HEK293 (cell line): Measurements from ENCODE around the gene SLC30A1.

ENCODE experiments used
- GLIS1 ChIP-seq: fragments of 450-650 bp; formaldehyde crosslinking; IDR thresholded peaks from 2 replicates; pipeline ENCODE4 v1.5.1; 2016; ENCODE audit warnings: missing biosample characterization, missing genetic modification characterization
- MEIS1 ChIP-seq: sonication (generic); formaldehyde crosslinking; IDR thresholded peaks from 2 replicates; pipeline ENCODE4 v1.8.1; 2022; ENCODE audit warnings: missing genetic modification reagents, mild to moderate bottlenecking, borderline replicate concordance
- MYNN ChIP-seq: fragments of 450-650 bp; formaldehyde crosslinking; IDR thresholded peaks from 2 replicates; pipeline ENCODE4 v1.5.1; 2016; ENCODE audit warnings: missing biosample characterization, missing genetic modification characterization, borderline replicate concordance
- ZBTB48 ChIP-seq: fragments of 450-650 bp; formaldehyde crosslinking; IDR thresholded peaks from 2 replicates; pipeline ENCODE4 v1.5.1; 2016; ENCODE audit warnings: missing biosample characterization, missing genetic modification characterization
- ZBTB8A ChIP-seq: fragments of 450-650 bp; formaldehyde crosslinking; IDR thresholded peaks from 2 replicates; pipeline ENCODE4 v1.5.1; 2016; ENCODE audit warnings: missing biosample characterization, missing genetic modification characterization
- ZNF114 ChIP-seq: fragments of 450-650 bp; formaldehyde crosslinking; IDR thresholded peaks from 2 replicates; pipeline ENCODE4 v1.5.0; 2017; ENCODE audit warnings: missing biosample characterization, missing genetic modification characterization
- ZNF157 ChIP-seq: fragments of 450-650 bp; formaldehyde crosslinking; IDR thresholded peaks from 2 replicates; pipeline ENCODE4 v1.5.1; 2016; ENCODE audit warnings: missing biosample characterization, missing genetic modification characterization
- ZNF354C ChIP-seq: fragments of 450-650 bp; formaldehyde crosslinking; IDR thresholded peaks from 2 replicates; pipeline ENCODE4 v1.5.1; 2016; ENCODE audit warnings: missing biosample characterization, missing genetic modification characterization, low read depth, borderline replicate concordance
- ZNF530 ChIP-seq: fragments of 450-650 bp; formaldehyde crosslinking; IDR thresholded peaks from 2 replicates; pipeline ENCODE4 v1.5.1; 2016; ENCODE audit warnings: low read depth, missing biosample characterization, missing genetic modification characterization
- ZNF76 ChIP-seq: fragments of 450-650 bp; formaldehyde crosslinking; IDR thresholded peaks from 2 replicates; pipeline ENCODE4; 2016; ENCODE audit warnings: low read depth, missing biosample characterization, missing genetic modification characterization, borderline replicate concordance
- TF ChIP-seq, protein P1 (sequence below): fragments of 450-650 bp; formaldehyde crosslinking; IDR thresholded peaks from 2 replicates; pipeline ENCODE4 v1.5.1; 2016; ENCODE audit warnings: missing biosample characterization, missing genetic modification characterization
- TF ChIP-seq, protein P2 (sequence below): fragments of 450-650 bp; formaldehyde crosslinking; IDR thresholded peaks from 2 replicates; pipeline ENCODE4 v1.5.1; 2016; ENCODE audit warnings: missing biosample characterization, missing genetic modification characterization

DNA sequence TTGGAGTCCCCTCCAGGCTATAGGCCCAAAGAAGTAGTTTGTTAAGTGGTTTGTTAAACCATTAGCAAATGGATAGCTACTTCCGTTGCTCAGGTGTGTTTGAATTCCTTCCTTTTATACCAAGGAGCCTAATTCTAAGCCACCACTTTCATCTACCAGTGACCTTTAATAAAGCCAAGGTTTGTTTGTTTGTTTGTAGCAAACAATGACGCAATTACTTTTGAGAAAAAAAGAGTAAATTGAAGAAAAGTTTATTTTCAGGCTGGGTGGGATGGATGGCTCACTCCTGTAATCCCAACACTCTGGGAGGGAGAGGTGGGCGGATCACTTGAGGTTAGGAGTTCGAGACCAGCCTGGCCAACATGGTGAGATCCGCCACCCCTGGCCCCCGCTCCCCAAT is 56.2 kb downstream of the SLC30A1 start:
- no peak for TF ChIP-seq ZNF114 (tag by site-specific recombination)
- no peak for TF ChIP-seq ZNF530 (tag by site-specific recombination)
- TF ChIP-seq, protein P1, sequence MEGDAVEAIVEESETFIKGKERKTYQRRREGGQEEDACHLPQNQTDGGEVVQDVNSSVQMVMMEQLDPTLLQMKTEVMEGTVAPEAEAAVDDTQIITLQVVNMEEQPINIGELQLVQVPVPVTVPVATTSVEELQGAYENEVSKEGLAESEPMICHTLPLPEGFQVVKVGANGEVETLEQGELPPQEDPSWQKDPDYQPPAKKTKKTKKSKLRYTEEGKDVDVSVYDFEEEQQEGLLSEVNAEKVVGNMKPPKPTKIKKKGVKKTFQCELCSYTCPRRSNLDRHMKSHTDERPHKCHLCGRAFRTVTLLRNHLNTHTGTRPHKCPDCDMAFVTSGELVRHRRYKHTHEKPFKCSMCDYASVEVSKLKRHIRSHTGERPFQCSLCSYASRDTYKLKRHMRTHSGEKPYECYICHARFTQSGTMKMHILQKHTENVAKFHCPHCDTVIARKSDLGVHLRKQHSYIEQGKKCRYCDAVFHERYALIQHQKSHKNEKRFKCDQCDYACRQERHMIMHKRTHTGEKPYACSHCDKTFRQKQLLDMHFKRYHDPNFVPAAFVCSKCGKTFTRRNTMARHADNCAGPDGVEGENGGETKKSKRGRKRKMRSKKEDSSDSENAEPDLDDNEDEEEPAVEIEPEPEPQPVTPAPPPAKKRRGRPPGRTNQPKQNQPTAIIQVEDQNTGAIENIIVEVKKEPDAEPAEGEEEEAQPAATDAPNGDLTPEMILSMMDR (tag by site-specific recombination), result no peak
- no peak for TF ChIP-seq ZNF157 (tag by site-specific recombination)
- no peak for TF ChIP-seq ZBTB8A (tag by site-specific recombination)
- TF ChIP-seq, protein P2, sequence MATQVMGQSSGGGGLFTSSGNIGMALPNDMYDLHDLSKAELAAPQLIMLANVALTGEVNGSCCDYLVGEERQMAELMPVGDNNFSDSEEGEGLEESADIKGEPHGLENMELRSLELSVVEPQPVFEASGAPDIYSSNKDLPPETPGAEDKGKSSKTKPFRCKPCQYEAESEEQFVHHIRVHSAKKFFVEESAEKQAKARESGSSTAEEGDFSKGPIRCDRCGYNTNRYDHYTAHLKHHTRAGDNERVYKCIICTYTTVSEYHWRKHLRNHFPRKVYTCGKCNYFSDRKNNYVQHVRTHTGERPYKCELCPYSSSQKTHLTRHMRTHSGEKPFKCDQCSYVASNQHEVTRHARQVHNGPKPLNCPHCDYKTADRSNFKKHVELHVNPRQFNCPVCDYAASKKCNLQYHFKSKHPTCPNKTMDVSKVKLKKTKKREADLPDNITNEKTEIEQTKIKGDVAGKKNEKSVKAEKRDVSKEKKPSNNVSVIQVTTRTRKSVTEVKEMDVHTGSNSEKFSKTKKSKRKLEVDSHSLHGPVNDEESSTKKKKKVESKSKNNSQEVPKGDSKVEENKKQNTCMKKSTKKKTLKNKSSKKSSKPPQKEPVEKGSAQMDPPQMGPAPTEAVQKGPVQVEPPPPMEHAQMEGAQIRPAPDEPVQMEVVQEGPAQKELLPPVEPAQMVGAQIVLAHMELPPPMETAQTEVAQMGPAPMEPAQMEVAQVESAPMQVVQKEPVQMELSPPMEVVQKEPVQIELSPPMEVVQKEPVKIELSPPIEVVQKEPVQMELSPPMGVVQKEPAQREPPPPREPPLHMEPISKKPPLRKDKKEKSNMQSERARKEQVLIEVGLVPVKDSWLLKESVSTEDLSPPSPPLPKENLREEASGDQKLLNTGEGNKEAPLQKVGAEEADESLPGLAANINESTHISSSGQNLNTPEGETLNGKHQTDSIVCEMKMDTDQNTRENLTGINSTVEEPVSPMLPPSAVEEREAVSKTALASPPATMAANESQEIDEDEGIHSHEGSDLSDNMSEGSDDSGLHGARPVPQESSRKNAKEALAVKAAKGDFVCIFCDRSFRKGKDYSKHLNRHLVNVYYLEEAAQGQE (tag by site-specific recombination), result no peak
- TF ChIP-seq ZNF354C (tag by site-specific recombination), result no peak
- TF ChIP-seq ZBTB48, result no peak
- no peak for TF ChIP-seq MEIS1 (CRISPR knock-in tag)
- TF ChIP-seq ZNF76, result no peak
- no peak for TF ChIP-seq GLIS1 (tag by site-specific recombination)
- TF ChIP-seq MYNN, result no peak
